Astrocyte (in vitro differentiated cells and primary cell): ENCODE measurements around the gene IL1B. TPM values are rescaled to one million over a fixed set of nuclear protein-coding genes. Genes with fewer than 3 reads are reported as not detected.

Source experiments
- DNase-seq: peaks from one replicate; pipeline ENCODE4 v3.0.0-alpha.2; 2010; ENCODE audit warnings: low read depth
- FAIRE-seq: peaks from 2 replicates; lab custom pipeline; 2011; peaks lifted over from hg19 to GRCh38; lab: Jason Lieb, UNC
- H2AFZ ChIP-seq: 2 replicates; pipeline ENCODE4 v1.6.0; 2012; ENCODE audit warnings: low read depth, low read length, inconsistent platforms
- H3K27ac ChIP-seq: 2 replicates; pipeline ENCODE4 v1.5.1; 2011; ENCODE audit warnings: low read depth, low read length, inconsistent platforms
- H3K27me3 ChIP-seq: 2 replicates; pipeline ENCODE4 v1.6.0; 2011; ENCODE audit warnings: low read length, inconsistent platforms; ENCODE audit not compliant: insufficient read depth
- H3K36me3 ChIP-seq: 2 replicates; pipeline ENCODE4 v1.5.1; 2011; ENCODE audit warnings: low read length, inconsistent platforms; ENCODE audit not compliant: insufficient read depth
- H3K4me1 ChIP-seq: 2 replicates; pipeline ENCODE4 v1.5.1; 2011; ENCODE audit warnings: low read length, inconsistent platforms; ENCODE audit not compliant: insufficient read depth
- H3K4me2 ChIP-seq: 2 replicates; pipeline ENCODE4 v1.6.0; 2012; ENCODE audit warnings: low read length, inconsistent platforms
- H3K4me3 ChIP-seq: 2 replicates; pipeline ENCODE4 v1.5.1; 2011; ENCODE audit warnings: low read depth, mild to moderate bottlenecking, low read length, inconsistent platforms; ENCODE audit not compliant: insufficient read depth
- H3K79me2 ChIP-seq: 2 replicates; pipeline ENCODE4 v1.6.0; 2012; ENCODE audit warnings: mild to moderate bottlenecking, low read length, inconsistent platforms; ENCODE audit not compliant: insufficient read depth
- H3K9ac ChIP-seq: 2 replicates; pipeline ENCODE4 v1.6.0; 2012; ENCODE audit warnings: mild to moderate bottlenecking, low read length, inconsistent platforms
- H3K9me3 ChIP-seq: 2 replicates; pipeline ENCODE4 v1.5.1; 2012; ENCODE audit warnings: low read depth, mild to moderate bottlenecking, low read length, inconsistent platforms; ENCODE audit not compliant: insufficient read depth
- H4K20me1 ChIP-seq: 2 replicates; pipeline ENCODE4 v1.6.0; 2012; ENCODE audit warnings: low read length, inconsistent platforms; ENCODE audit not compliant: insufficient read depth
- H3K27ac Mint-ChIP-seq: one replicate; pipeline ENCODE4 v1.8.0; 2021; ENCODE audit warnings: mild to moderate bottlenecking, mixed read lengths; ENCODE audit not compliant: unreplicated experiment
- H3K27me3 Mint-ChIP-seq: one replicate; pipeline ENCODE4 v1.8.0; 2021; ENCODE audit warnings: low read depth, mixed read lengths; ENCODE audit not compliant: unreplicated experiment
- H3K36me3 Mint-ChIP-seq: one replicate; pipeline ENCODE4 v1.8.0; 2021; ENCODE audit warnings: low read depth, mixed read lengths; ENCODE audit not compliant: unreplicated experiment
- H3K4me1 Mint-ChIP-seq: one replicate; pipeline ENCODE4 v1.8.0; 2021; ENCODE audit warnings: low read depth, mixed read lengths; ENCODE audit not compliant: unreplicated experiment
- H3K4me3 Mint-ChIP-seq: one replicate; pipeline ENCODE4 v1.8.0; 2021; ENCODE audit warnings: mild to moderate bottlenecking, moderate library complexity, mixed read lengths; ENCODE audit not compliant: unreplicated experiment
- H3K9me3 Mint-ChIP-seq: one replicate; pipeline ENCODE4 v1.8.0; 2021; ENCODE audit warnings: mild to moderate bottlenecking, mixed read lengths; ENCODE audit not compliant: unreplicated experiment
- EZH2 ChIP-seq: IDR thresholded peaks from 2 replicates; pipeline ENCODE4 v1.6.1; 2012; ENCODE audit warnings: mild to moderate bottlenecking, low read length, inconsistent platforms; ENCODE audit not compliant: insufficient read depth
- total RNA-seq: library from RNA; stranded (reverse); gene quantifications from 2 replicates; pipeline ENCODE4 v1.2.1, GENCODE V29; 2021
- TF ChIP-seq, protein P1 (sequence below): IDR thresholded peaks from 2 replicates; pipeline ENCODE4 v1.5.1; 2011; ENCODE audit warnings: low read depth, mild to moderate bottlenecking, inconsistent platforms, low read length, moderate library complexity; ENCODE audit not compliant: insufficient read depth

Gene IL1B
- total RNA-seq, 1 donor from 2014 or later, result not detected

DNA sequence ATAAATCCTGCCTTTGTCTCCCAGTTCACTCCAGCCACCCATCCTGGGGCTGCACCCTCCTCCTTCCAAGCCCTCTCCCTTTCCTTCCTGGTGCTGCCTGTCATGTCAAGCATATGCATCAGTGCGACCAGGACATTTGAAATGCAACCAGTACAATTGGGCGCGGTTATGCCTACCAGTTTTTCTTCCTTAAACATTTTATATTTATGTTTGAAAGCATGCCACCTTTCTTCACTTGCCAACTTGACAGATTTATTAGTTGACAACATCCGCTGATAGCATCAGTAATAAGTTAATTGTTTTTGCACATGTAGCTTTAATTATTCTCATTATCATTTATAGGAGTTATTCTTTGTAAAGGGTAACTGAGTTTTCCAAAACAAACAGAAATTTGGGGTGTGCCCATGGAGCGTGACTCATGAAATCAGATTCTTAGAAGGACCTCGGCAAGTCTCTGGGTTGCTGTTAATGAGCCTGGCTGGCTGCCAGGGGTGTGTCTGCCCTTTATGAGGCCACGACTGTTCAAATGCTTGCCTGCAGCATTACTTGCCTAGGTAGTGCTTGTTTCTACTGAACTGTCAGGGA lies 32.8 kb upstream of the IL1B start:
- no peak for TF ChIP-seq EZH2
- TF ChIP-seq, protein P1, sequence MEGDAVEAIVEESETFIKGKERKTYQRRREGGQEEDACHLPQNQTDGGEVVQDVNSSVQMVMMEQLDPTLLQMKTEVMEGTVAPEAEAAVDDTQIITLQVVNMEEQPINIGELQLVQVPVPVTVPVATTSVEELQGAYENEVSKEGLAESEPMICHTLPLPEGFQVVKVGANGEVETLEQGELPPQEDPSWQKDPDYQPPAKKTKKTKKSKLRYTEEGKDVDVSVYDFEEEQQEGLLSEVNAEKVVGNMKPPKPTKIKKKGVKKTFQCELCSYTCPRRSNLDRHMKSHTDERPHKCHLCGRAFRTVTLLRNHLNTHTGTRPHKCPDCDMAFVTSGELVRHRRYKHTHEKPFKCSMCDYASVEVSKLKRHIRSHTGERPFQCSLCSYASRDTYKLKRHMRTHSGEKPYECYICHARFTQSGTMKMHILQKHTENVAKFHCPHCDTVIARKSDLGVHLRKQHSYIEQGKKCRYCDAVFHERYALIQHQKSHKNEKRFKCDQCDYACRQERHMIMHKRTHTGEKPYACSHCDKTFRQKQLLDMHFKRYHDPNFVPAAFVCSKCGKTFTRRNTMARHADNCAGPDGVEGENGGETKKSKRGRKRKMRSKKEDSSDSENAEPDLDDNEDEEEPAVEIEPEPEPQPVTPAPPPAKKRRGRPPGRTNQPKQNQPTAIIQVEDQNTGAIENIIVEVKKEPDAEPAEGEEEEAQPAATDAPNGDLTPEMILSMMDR, result no peak
- FAIRE-seq (no peak), DNase-seq (peak; percentile 92)
- Histone ChIP-seq H3K9ac (no peak overlapping the region), H3K9me3 (no peaks in the 10 kb centered on the region), H3K4me1 (peaks cover 8% of the 10 kb centered on the region), H4K20me1 (no peaks in the 10 kb centered on the region), H3K79me2 (no peaks in the 10 kb centered on the region), H3K27me3 (no peaks in the 10 kb centered on the region), H3K27ac (no peak overlapping the region), H2AFZ (no peak overlapping the region), H3K4me3 (no peak overlapping the region), H3K36me3 (no peaks in the 10 kb centered on the region), H3K4me2 (peak overlapping the region; percentile 21)
- peaks cover 11% of the 10 kb centered on the region for H3K9me3 Mint-ChIP-seq
- H3K4me1 Mint-ChIP-seq, result peaks cover 5% of the 10 kb centered on the region
- H3K36me3 Mint-ChIP-seq, result no peaks in the 10 kb centered on the region
- no peak overlapping the region for H3K27ac Mint-ChIP-seq
- H3K27me3 Mint-ChIP-seq, result peaks cover 7% of the 10 kb centered on the region
- H3K4me3 Mint-ChIP-seq, result no peak overlapping the region

DNA sequence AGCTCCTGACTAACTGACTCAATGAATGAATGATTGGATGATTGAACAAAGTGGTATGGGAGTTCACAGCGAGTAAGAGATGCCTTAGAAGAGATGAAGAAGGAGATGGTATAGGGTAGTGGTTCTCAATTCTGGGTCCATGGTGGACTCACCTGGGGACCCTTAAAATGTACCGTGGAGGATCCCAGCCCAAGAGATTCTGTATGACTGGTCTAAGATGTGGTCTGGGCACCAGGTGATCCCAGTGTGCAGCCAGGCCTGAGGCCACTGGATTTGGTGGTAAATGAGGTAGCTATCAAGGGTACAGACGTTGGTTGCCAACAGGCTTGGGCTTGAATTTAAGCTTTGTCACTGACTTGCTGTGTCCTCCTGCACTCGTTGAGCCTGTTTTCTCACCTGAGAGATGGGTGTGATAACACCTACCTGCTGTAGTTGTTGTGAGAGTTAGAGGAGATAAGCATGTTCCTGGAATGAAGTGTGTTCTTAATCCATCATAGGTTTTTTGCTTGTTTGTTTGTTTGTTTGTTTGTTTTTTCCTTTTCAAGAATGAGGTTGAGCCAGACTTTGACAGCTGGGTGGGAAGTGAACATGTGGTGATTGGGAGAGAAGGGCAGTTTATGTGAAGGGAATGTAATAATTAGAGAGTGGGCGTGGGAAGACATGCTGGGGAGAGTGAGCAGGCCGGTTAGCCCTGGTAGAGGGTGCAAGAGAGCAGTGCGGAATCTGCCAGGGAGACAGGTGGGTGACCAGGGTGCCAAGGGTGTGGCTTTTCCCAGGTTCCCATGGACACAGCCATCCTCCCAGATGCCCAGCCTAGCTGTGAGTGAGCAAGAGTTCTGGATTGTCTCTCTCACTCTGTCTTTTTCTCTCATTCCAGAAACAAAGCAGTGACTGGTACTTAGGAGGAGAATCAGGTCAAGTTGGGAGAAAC lies 31.4 kb upstream of the IL1B start:
- H2AFZ ChIP-seq, result no peak overlapping the region
- no peak for DNase-seq
- H3K27ac ChIP-seq, result no peak overlapping the region
- H4K20me1 ChIP-seq, result no peaks in the 10 kb centered on the region
- Mint-ChIP-seq H3K4me3 (no peak overlapping the region), H3K9me3 (peaks cover 17% of the 10 kb centered on the region), H3K36me3 (no peaks in the 10 kb centered on the region), H3K27me3 (peaks cover 7% of the 10 kb centered on the region), H3K4me1 (peaks cover 5% of the 10 kb centered on the region), H3K27ac (no peak overlapping the region)
- peaks cover 8% of the 10 kb centered on the region for H3K4me1 ChIP-seq
- TF ChIP-seq EZH2, result no peak
- TF ChIP-seq, protein P1, result no peak
- no peaks in the 10 kb centered on the region for H3K79me2 ChIP-seq
- no peaks in the 10 kb centered on the region for H3K36me3 ChIP-seq
- no peaks in the 10 kb centered on the region for H3K9me3 ChIP-seq
- FAIRE-seq, result no peak
- no peak overlapping the region for H3K9ac ChIP-seq
- no peaks in the 10 kb centered on the region for H3K27me3 ChIP-seq
- no peak overlapping the region for H3K4me3 ChIP-seq
- no peak overlapping the region for H3K4me2 ChIP-seq
